Measurements from ENCODE around the gene MTMR10.

Gene MTMR10

DNA sequence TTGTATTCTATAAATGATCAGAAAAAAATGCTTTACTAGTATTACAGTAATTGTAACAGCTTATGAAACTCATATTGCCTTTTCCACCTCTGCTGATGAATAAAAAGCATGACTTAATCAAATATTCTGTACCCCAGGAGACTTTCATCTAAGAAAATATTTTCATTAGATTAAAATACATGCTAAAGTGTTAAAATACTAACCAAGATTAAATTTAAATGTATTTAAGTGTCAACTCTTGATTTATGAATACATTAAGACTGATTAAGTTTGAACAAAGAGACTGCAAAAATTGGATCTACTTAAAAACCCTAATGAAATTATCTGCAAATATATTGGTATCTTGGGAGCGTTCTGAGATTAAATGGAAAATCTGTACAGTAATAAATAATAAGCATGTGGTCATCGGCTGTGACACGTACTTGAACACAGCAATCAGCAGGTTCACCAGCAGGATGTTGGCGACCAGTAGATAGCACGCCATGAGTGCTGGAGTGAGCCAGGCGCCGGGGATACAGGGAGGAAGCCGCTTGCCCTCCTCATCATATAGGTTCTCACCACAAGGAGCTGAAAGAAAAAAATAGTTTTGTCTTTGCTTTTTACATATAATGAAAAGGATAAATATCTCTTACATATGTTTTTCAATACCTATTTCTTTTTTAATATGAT lies 36.6 kb upstream of the MTMR10 start:
- ATAC-seq (ENCODE audit: insufficient read depth, low read depth), result no peak
- TF ChIP-seq, protein P1, sequence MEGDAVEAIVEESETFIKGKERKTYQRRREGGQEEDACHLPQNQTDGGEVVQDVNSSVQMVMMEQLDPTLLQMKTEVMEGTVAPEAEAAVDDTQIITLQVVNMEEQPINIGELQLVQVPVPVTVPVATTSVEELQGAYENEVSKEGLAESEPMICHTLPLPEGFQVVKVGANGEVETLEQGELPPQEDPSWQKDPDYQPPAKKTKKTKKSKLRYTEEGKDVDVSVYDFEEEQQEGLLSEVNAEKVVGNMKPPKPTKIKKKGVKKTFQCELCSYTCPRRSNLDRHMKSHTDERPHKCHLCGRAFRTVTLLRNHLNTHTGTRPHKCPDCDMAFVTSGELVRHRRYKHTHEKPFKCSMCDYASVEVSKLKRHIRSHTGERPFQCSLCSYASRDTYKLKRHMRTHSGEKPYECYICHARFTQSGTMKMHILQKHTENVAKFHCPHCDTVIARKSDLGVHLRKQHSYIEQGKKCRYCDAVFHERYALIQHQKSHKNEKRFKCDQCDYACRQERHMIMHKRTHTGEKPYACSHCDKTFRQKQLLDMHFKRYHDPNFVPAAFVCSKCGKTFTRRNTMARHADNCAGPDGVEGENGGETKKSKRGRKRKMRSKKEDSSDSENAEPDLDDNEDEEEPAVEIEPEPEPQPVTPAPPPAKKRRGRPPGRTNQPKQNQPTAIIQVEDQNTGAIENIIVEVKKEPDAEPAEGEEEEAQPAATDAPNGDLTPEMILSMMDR (IDR thresholded peaks at IDR 0.05; ENCODE audit: borderline replicate concordance, extremely low read depth, low read length, poor library complexity, severe bottlenecking), result no peak
- TF ChIP-seq EZH2 (IDR thresholded peaks at IDR 0.05; ENCODE audit: borderline replicate concordance, low read depth, low read length, severe bottlenecking), result no peak

DNA sequence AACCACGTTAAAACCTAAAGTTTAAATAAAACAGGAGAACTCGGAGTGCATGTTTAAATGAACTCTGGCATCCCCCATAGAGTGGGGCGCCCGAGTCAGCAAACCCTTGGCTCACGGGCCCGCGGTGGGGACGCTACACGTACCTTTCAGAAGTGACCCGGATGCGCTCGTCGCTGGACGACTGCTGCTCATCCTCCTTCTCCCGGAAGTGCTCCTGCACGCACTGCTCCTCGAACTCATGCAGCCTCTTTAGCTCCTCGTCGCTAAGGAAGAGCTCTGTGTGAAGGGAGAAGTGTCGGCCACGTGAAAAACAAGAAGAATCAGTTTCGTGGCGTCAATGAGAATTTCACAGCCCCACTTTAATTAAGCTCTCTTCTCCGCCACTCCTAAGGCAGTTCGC lies 34.6 kb upstream of the MTMR10 start:
- no peak for DNase-seq
- Histone ChIP-seq H2AFZ (ENCODE audit: low read depth, low read length) (no peak overlapping the region), H3K27ac (ENCODE audit: low read length) (no peak overlapping the region), H3K4me1 (ENCODE audit: insufficient read depth, low read length) (no peaks in the 10 kb centered on the region), H3K4me2 (ENCODE audit: insufficient read depth, low read length) (no peak overlapping the region), H3K27me3 (ENCODE audit: insufficient read depth, low read length, poor library complexity) (peaks cover 2% of the 10 kb centered on the region), H4K20me1 (ENCODE audit: insufficient read depth, low read length) (no peaks in the 10 kb centered on the region), H3K4me3 (ENCODE audit: low read depth in 1 of 2, low read length in 2 of 2) (no peak overlapping the region), H3K79me2 (ENCODE audit: insufficient read depth, low read length) (no peaks in the 10 kb centered on the region), H3K9ac (ENCODE audit: low read depth, low read length) (no peak overlapping the region), H3K36me3 (ENCODE audit: insufficient read depth, low read length) (no peaks in the 10 kb centered on the region), H3K9me3 (ENCODE audit: insufficient read depth, low read length, severe bottlenecking) (no peaks in the 10 kb centered on the region)
- ATAC-seq (ENCODE audit: insufficient read depth, low read depth), result no peak
- TF ChIP-seq EZH2 (IDR thresholded peaks at IDR 0.05; ENCODE audit: borderline replicate concordance, low read depth, low read length, severe bottlenecking), result no peak
- TF ChIP-seq, protein P1 (IDR thresholded peaks at IDR 0.05; ENCODE audit: borderline replicate concordance, extremely low read depth, low read length, poor library complexity, severe bottlenecking), result no peak

More for the DNA sequence above, 36.6 kb upstream of the MTMR10 start:
- no peak overlapping the region for H2AFZ ChIP-seq (ENCODE audit: low read depth, low read length)
- H3K4me1 ChIP-seq (ENCODE audit: insufficient read depth, low read length), result no peaks in the 10 kb centered on the region
- H4K20me1 ChIP-seq (ENCODE audit: insufficient read depth, low read length), result no peaks in the 10 kb centered on the region
- peaks cover 3% of the 10 kb centered on the region for H3K27me3 ChIP-seq (ENCODE audit: insufficient read depth, low read length, poor library complexity)
- H3K4me2 ChIP-seq (ENCODE audit: insufficient read depth, low read length), result no peak overlapping the region
- H3K9me3 ChIP-seq (ENCODE audit: insufficient read depth, low read length, severe bottlenecking), result no peaks in the 10 kb centered on the region
- no peak overlapping the region for H3K27ac ChIP-seq (ENCODE audit: low read length)
- DNase-seq, result no peak
- H3K9ac ChIP-seq (ENCODE audit: low read depth, low read length), result no peak overlapping the region
- no peak overlapping the region for H3K4me3 ChIP-seq (ENCODE audit: low read depth in 1 of 2, low read length in 2 of 2)
- no peaks in the 10 kb centered on the region for H3K79me2 ChIP-seq (ENCODE audit: insufficient read depth, low read length)
- H3K36me3 ChIP-seq (ENCODE audit: insufficient read depth, low read length), result no peaks in the 10 kb centered on the region

GRCh38 chr15:31024979-31025378 lies 33.6 kb upstream of the MTMR10 start:
- Histone ChIP-seq H3K27ac (ENCODE audit: low read length) (no peak overlapping the region), H3K4me1 (ENCODE audit: insufficient read depth, low read length) (no peaks in the 10 kb centered on the region), H2AFZ (ENCODE audit: low read depth, low read length) (no peak overlapping the region), H4K20me1 (ENCODE audit: insufficient read depth, low read length) (no peaks in the 10 kb centered on the region), H3K79me2 (ENCODE audit: insufficient read depth, low read length) (no peaks in the 10 kb centered on the region), H3K4me2 (ENCODE audit: insufficient read depth, low read length) (no peak overlapping the region), H3K27me3 (ENCODE audit: insufficient read depth, low read length, poor library complexity) (no peaks in the 10 kb centered on the region), H3K9ac (ENCODE audit: low read depth, low read length) (no peak overlapping the region), H3K36me3 (ENCODE audit: insufficient read depth, low read length) (no peaks in the 10 kb centered on the region), H3K4me3 (ENCODE audit: low read depth in 1 of 2, low read length in 2 of 2) (no peak overlapping the region), H3K9me3 (ENCODE audit: insufficient read depth, low read length, severe bottlenecking) (no peaks in the 10 kb centered on the region)
- DNase-seq, result no peak
- no peak for ATAC-seq (ENCODE audit: insufficient read depth, low read depth)
- TF ChIP-seq, protein P1 (IDR thresholded peaks at IDR 0.05; ENCODE audit: borderline replicate concordance, extremely low read depth, low read length, poor library complexity, severe bottlenecking), result no peak
- no peak for TF ChIP-seq EZH2 (IDR thresholded peaks at IDR 0.05; ENCODE audit: borderline replicate concordance, low read depth, low read length, severe bottlenecking)

Data from DND-41 (cell line).